ENCODE data around the gene MRPS27.

The MRPS27 gene

DNA sequence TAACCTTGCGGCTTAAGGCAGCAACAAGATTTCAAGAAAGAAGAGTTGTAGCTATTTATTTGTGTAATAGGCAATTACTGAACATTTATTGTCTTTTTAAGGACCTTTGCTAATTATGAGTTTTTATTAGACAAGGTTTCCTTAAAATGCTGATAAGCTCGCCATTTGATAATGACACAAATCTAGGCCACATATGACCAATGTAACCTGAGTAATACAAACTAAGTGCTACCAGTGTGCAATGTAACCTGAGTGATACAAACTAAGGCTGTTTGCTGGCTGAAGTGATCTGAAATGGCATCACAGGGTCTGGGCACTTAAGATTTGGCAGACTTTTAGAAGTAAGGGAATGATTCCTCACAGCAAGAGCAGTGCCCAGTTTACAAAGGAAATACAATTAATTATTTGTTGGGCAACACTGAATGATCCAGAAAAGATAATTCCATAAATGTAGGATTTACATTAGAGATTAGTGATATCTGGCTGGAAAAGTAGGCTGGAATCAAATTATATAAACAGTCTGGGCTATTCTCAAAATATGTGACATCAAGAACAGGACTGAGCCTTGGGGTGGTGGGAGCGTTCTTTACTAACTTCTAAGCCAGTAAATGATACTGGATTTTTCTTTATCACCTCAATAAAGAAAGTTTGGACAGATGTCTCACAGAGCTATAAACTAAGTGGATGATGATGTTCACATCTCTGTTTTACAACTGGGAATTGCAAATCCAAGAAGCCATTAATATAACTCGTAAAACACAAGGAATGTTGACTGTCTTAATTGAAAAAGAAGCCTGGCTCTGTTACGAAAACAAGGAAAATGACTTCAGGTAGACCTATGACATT is 54.8 kb downstream of the MRPS27 start:
- no peak for TF ChIP-seq TAF1 (IDR thresholded peaks at IDR 0.05; ENCODE audit: borderline replicate concordance, insufficient read depth, low read length)
- TF ChIP-seq SIN3A (IDR thresholded peaks at IDR 0.05; ENCODE audit: borderline replicate concordance, insufficient read depth, low read length): no peak
- TF ChIP-seq POLR2AphosphoS5 (IDR thresholded peaks at IDR 0.05; ENCODE audit: low read depth, low read length): no peak
- TF ChIP-seq, protein P1, sequence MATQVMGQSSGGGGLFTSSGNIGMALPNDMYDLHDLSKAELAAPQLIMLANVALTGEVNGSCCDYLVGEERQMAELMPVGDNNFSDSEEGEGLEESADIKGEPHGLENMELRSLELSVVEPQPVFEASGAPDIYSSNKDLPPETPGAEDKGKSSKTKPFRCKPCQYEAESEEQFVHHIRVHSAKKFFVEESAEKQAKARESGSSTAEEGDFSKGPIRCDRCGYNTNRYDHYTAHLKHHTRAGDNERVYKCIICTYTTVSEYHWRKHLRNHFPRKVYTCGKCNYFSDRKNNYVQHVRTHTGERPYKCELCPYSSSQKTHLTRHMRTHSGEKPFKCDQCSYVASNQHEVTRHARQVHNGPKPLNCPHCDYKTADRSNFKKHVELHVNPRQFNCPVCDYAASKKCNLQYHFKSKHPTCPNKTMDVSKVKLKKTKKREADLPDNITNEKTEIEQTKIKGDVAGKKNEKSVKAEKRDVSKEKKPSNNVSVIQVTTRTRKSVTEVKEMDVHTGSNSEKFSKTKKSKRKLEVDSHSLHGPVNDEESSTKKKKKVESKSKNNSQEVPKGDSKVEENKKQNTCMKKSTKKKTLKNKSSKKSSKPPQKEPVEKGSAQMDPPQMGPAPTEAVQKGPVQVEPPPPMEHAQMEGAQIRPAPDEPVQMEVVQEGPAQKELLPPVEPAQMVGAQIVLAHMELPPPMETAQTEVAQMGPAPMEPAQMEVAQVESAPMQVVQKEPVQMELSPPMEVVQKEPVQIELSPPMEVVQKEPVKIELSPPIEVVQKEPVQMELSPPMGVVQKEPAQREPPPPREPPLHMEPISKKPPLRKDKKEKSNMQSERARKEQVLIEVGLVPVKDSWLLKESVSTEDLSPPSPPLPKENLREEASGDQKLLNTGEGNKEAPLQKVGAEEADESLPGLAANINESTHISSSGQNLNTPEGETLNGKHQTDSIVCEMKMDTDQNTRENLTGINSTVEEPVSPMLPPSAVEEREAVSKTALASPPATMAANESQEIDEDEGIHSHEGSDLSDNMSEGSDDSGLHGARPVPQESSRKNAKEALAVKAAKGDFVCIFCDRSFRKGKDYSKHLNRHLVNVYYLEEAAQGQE (IDR thresholded peaks at IDR 0.05; ENCODE audit: insufficient read depth in 1 of 2, low read depth in 2 of 2, low read length in 2 of 2): no peak
- TF ChIP-seq FOXP2 (optimal IDR thresholded peaks at IDR 0.05; ENCODE audit: borderline replicate concordance, extremely low read depth, extremely low read length, insufficient read depth): no peak

DNA sequence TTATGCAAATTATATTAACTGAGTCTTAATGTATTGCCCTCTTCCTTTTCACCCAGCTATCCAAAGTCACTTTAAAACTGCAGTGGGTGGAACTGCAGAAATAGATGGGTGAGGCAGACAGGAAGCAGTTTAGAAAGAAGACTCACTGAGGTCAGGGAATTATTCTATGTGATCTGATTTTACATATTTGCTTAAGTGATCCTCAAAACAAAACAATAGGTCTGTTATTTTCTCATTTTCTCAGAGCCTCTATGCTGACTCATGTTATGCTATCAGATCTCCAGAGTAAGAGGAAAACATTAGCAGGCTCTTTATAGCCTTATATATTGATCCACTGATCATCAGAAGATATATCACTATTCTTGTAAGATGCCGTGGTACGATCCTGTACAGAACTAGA is 63.5 kb downstream of the MRPS27 start:
- TF ChIP-seq FOXP2 (optimal IDR thresholded peaks at IDR 0.05; ENCODE audit: borderline replicate concordance, extremely low read depth, extremely low read length, insufficient read depth): no peak

DNA sequence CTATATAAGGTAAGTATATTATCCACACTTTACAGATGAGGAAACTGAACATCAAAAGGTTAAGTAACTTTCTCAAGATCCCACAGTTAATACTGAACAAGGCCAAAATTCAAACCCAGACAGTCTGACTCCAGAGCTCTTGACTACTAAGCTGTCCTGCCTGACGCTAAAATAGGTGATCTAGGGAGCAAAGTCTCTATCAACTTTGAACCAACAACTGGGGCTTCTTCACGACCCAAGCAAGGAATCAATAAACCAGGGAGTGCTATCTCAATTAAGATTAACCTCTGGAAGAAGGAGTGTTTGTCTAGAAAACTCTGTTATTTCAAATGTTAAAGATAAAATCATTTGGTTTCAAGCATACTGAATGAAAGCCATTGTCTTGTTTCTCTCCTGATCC is 64.4 kb downstream of the MRPS27 start:
- TF ChIP-seq, protein P1 (IDR thresholded peaks at IDR 0.05; ENCODE audit: insufficient read depth in 1 of 2, low read depth in 2 of 2, low read length in 2 of 2): no peak
- no peak for TF ChIP-seq TAF1 (IDR thresholded peaks at IDR 0.05; ENCODE audit: borderline replicate concordance, insufficient read depth, low read length)
- TF ChIP-seq POLR2AphosphoS5 (IDR thresholded peaks at IDR 0.05; ENCODE audit: low read depth, low read length): no peak
- no peak for TF ChIP-seq FOXP2 (optimal IDR thresholded peaks at IDR 0.05; ENCODE audit: borderline replicate concordance, extremely low read depth, extremely low read length, insufficient read depth)

DNA sequence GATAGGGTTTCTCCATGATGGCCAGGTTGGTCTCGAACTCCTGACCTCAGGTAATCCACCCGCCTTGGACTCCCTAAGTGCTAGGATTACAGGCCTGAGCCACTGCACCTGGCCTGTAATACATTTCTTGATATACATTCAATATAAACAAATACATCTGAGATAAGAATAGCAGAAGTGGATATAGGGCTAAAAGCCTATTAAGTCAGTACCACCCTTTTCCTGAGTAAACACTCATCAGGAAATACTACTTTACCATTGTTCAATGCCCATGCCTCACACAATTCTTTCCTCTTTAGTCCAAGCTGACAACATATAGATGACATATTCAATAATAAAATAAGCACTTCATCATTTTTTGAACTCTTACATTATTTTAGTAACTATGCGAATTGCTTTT is 64.8 kb downstream of the MRPS27 start:
- TF ChIP-seq TAF1 (IDR thresholded peaks at IDR 0.05; ENCODE audit: borderline replicate concordance, insufficient read depth, low read length): no peak
- TF ChIP-seq, protein P1 (IDR thresholded peaks at IDR 0.05; ENCODE audit: insufficient read depth in 1 of 2, low read depth in 2 of 2, low read length in 2 of 2): no peak
- no peak for TF ChIP-seq POLR2AphosphoS5 (IDR thresholded peaks at IDR 0.05; ENCODE audit: low read depth, low read length)
- TF ChIP-seq SIN3A (IDR thresholded peaks at IDR 0.05; ENCODE audit: borderline replicate concordance, insufficient read depth, low read length): no peak
- TF ChIP-seq FOXP2 (optimal IDR thresholded peaks at IDR 0.05; ENCODE audit: borderline replicate concordance, extremely low read depth, extremely low read length, insufficient read depth): no peak

DNA sequence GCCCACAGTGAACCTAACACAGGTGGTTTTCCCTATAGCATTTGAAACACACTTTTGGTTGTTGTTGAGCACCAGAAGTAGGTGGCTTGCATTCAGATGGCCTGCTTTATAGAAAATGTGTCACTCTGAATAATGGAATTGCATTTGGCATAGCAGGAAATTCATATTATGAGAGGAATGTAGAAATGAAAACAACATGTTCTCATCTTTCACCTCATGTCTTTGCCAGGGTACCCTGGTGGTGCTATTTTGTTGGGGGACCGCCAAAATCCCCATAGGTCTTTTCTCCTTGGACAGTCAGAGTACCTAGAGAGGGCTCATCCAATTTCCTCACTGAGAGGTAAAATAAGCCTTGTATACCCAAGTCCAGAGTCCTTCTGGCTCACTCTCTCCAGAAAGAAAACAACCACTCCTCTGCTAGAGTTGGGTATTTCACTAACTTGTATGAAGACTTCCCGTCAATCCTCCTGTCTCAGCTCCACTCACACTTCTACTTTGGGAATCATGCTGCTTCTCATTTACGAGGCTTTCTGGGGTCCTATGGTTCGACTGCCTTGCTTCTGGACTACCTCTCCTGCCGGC is 67.4 kb downstream of the MRPS27 start:
- TF ChIP-seq FOXP2 (optimal IDR thresholded peaks at IDR 0.05; ENCODE audit: borderline replicate concordance, extremely low read depth, extremely low read length, insufficient read depth) (no peak), TAF1 (IDR thresholded peaks at IDR 0.05; ENCODE audit: borderline replicate concordance, insufficient read depth, low read length) (no peak), POLR2AphosphoS5 (IDR thresholded peaks at IDR 0.05; ENCODE audit: low read depth, low read length) (no peak), SIN3A (IDR thresholded peaks at IDR 0.05; ENCODE audit: borderline replicate concordance, insufficient read depth, low read length) (no peak)
- TF ChIP-seq, protein P1 (IDR thresholded peaks at IDR 0.05; ENCODE audit: insufficient read depth in 1 of 2, low read depth in 2 of 2, low read length in 2 of 2): no peak
